HG03439 (cell line): ENCODE measurements around the gene ROR2.

Experiments used
- ATAC-seq: cut with Tn5 transposase; IDR thresholded peaks from one replicate; pipeline ENCODE4 v1.9.1; 2021; ENCODE audit warnings: mild to moderate bottlenecking, moderate library complexity; ENCODE audit not compliant: unreplicated experiment

ROR2 gene

GRCh38 chr9:91753711-91754110, 196.3 kb downstream of the ROR2 start:
- ATAC-seq, result no peak

GRCh38 chr9:91751922-91752321, 198.1 kb downstream of the ROR2 start:
- no peak for ATAC-seq

- no peak for ATAC-seq
Measured at GRCh38 chr9:91750343-91750742, 199.7 kb downstream of the ROR2 start.

GRCh38 chr9:91746904-91747303, 203.1 kb downstream of the ROR2 start:
- no peak for ATAC-seq

GRCh38 chr9:91746357-91746756, 203.7 kb downstream of the ROR2 start:
- ATAC-seq, result no peak

GRCh38 chr9:91744114-91744513, 205.9 kb downstream of the ROR2 start:
- ATAC-seq, result no peak

GRCh38 chr9:91741522-91741921, 208.5 kb downstream of the ROR2 start:
- ATAC-seq, result no peak

- no peak for ATAC-seq
Measured at GRCh38 chr9:91740701-91741100, 209.3 kb downstream of the ROR2 start.

- ATAC-seq, result no peak
Measured at GRCh38 chr9:91736898-91737601, 213.0 kb downstream of the ROR2 start.

- ATAC-seq, result no peak
Measured at GRCh38 chr9:91736311-91736710, 213.7 kb downstream of the ROR2 start.

- ATAC-seq, result no peak
Measured at GRCh38 chr9:91735049-91735448, 215.0 kb downstream of the ROR2 start.

GRCh38 chr9:91734371-91734981, 215.6 kb downstream of the ROR2 start:
- ATAC-seq, result no peak

GRCh38 chr9:91733006-91733624, 216.9 kb downstream of the ROR2 start:
- no peak for ATAC-seq

GRCh38 chr9:91732187-91733005, 217.6 kb downstream of the ROR2 start:
- no peak for ATAC-seq

GRCh38 chr9:91730806-91731205, 219.2 kb downstream of the ROR2 start:
- ATAC-seq, result no peak

- ATAC-seq, result no peak
Measured at GRCh38 chr9:91729558-91729842, 220.5 kb downstream of the ROR2 start.

GRCh38 chr9:91727972-91728371, 222.1 kb downstream of the ROR2 start:
- ATAC-seq, result no peak

GRCh38 chr9:91727316-91727861, 222.6 kb downstream of the ROR2 start:
- no peak for ATAC-seq

GRCh38 chr9:91726406-91727100, 223.5 kb downstream of the ROR2 start:
- ATAC-seq, result no peak

- ATAC-seq, result no peak
Measured at GRCh38 chr9:91725651-91726050, 224.4 kb downstream of the ROR2 start.
